ENCODE measurements around the gene KIF20A. TPM values are rescaled to one million over a fixed set of nuclear protein-coding genes. Genes with fewer than 3 reads are reported as not detected.

Gene KIF20A
- total RNA-seq, 1 experiment from 2014 or later = 67.1 TPM

DNA sequence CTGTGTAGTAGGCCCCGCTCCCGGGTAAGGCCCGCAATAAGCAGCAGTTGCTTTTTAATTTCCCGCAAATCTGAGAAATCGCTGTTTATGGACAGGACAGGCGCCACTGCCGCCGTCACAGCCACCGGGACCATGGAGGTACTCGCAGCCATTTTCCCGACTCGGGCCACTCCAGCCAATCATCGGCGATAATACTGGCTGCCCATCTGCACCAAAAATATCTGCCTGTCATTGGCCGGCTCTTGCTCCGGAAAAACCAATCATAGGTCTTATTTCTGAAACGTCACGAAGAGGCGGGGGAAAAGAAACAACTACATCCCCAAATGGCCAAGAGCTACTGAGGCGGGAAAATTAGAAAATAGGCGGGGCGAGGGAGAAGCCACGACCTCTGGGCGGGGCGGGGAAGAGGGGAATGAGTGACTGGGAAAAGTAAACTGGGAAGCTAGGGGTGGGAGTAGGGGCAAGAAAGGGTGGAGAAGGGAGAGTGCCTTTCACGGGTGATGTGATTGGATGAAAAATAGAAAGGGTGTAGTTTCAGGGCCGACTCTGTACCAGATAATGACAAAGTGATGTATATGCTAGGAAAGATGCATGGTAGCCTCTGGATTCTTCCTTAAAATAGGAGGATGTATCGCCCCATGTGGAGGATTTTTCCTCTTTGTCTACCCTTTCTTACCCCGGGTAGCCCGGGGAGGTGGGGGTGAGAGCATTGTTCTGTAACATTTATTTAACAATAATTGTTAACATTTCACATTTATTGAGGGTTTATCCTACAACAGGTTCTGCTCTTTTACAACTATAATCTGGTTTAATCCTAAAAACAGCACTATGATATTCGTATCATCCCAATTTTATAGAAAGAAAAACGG lies 34.5 kb downstream of the KIF20A start, which contains the start of gene CDC23:
Gene CDC23 (minus strand): TSS at position 163 of the 869 bp plus-strand sequence. CDS start 11 bp downstream, at position 152.
- Histone ChIP-seq H4K91ac (ENCODE audit: insufficient read length, low read depth, low read length) (no peak within 1 kb of the TSS), H3K27ac (ENCODE audit: insufficient read length, low read depth, low read length) (peak within 1 kb of the TSS; percentile 84), H3K9me3 (ENCODE audit: control insufficient read depth, low read depth, low read length) (no peaks in the 10 kb centered on the region), H2BK20ac (ENCODE audit: low read depth, low read length, poor library complexity, severe bottlenecking) (no peak within 1 kb of the TSS), H2BK5ac (ENCODE audit: insufficient read length, low read length) (peak within 1 kb of the TSS; percentile 31), H3K4me2 (ENCODE audit: insufficient read depth, insufficient read length, low read length) (peak within 1 kb of the TSS; percentile 63), H3K18ac (ENCODE audit: insufficient read length, low read depth, low read length) (peak within 1 kb of the TSS; percentile 93), H3K9ac (ENCODE audit: extremely low read depth, insufficient read length, low read length) (peak within 1 kb of the TSS; percentile 97), H2BK12ac (ENCODE audit: insufficient read length, low read depth, low read length) (no peak within 1 kb of the TSS), H3K79me2 (ENCODE audit: insufficient read depth, low read length) (peaks cover 8% of the 10 kb centered on the region), H4K8ac (replicated peaks; ENCODE audit: insufficient read length, low read depth, low read length) (no peak within 1 kb of the TSS), H2AFZ (ENCODE audit: low read length) (peak within 1 kb of the TSS; percentile 0), H2BK15ac (ENCODE audit: low read depth, low read length) (no peak within 1 kb of the TSS), H3K23ac (ENCODE audit: insufficient read length, low read depth, low read length) (no peak within 1 kb of the TSS), H3K23me2 (ENCODE audit: insufficient read length, low read depth, low read length, poor library complexity, severe bottlenecking) (peaks cover 3% of the 10 kb centered on the region), H4K20me1 (ENCODE audit: control insufficient read depth, insufficient read depth, insufficient read length) (no peaks in the 10 kb centered on the region), H4K5ac (ENCODE audit: insufficient read length, low read depth, low read length) (peak within 1 kb of the TSS; percentile 29), H3K56ac (ENCODE audit: insufficient read length, low read depth, low read length) (peak within 1 kb of the TSS; percentile 41), H2AK5ac (ENCODE audit: insufficient read length, low read length) (no peak within 1 kb of the TSS), H3K4me1 (ENCODE audit: insufficient read depth, low read length) (no peaks in the 10 kb centered on the region), H3K79me1 (ENCODE audit: insufficient read depth, low read depth, low read length, poor library complexity, severe bottlenecking) (no peaks in the 10 kb centered on the region), H3T11ph (ENCODE audit: low read length) (peak within 1 kb of the TSS; percentile 37), H3K27me3 (ENCODE audit: insufficient read depth, low read length) (no peaks in the 10 kb centered on the region), H3K4ac (ENCODE audit: low read depth, low read length) (no peak within 1 kb of the TSS; the same call in 1 of the 2 replicates), H2BK120ac (ENCODE audit: low read depth, low read length, poor library complexity, severe bottlenecking) (no peak within 1 kb of the TSS), H3K14ac (ENCODE audit: insufficient read depth, low read length) (peak within 1 kb of the TSS; percentile 87)
- H3K4me3 Mint-ChIP-seq = peak within 1 kb of the TSS; percentile 100
- peak; percentile 98 for DNase-seq
- H3K4me1 Mint-ChIP-seq = peaks cover 4 to 15% of the 10 kb centered on the region in 2 experiments; a peak in 2 of 4 replicates
- TF ChIP-seq, protein P1, sequence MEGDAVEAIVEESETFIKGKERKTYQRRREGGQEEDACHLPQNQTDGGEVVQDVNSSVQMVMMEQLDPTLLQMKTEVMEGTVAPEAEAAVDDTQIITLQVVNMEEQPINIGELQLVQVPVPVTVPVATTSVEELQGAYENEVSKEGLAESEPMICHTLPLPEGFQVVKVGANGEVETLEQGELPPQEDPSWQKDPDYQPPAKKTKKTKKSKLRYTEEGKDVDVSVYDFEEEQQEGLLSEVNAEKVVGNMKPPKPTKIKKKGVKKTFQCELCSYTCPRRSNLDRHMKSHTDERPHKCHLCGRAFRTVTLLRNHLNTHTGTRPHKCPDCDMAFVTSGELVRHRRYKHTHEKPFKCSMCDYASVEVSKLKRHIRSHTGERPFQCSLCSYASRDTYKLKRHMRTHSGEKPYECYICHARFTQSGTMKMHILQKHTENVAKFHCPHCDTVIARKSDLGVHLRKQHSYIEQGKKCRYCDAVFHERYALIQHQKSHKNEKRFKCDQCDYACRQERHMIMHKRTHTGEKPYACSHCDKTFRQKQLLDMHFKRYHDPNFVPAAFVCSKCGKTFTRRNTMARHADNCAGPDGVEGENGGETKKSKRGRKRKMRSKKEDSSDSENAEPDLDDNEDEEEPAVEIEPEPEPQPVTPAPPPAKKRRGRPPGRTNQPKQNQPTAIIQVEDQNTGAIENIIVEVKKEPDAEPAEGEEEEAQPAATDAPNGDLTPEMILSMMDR (conservative IDR thresholded peaks at IDR 0.05) = no peak
- no CpG with 5 or more reads among the region's 32 CpGs for WGBS (ENCODE audit: extremely low coverage, insufficient read length, low lambda C conversion rate)
- peaks cover 2% of the 10 kb centered on the region; the same call in 1 of the 2 replicates for H3K27me3 Mint-ChIP-seq (ENCODE audit: low read depth)
- peaks cover 2 to 17% (median 8%) of the 10 kb centered on the region in 3 experiments; a peak in 5 of 7 replicates for H3K36me3 Mint-ChIP-seq (ENCODE audit: insufficient read depth in 1 of 3, low read depth in 3 of 3)
- H3K9me3 Mint-ChIP-seq = peaks cover 2 to 6% of the 10 kb centered on the region in 2 experiments; a peak in 2 of 5 replicates
- H3K27ac Mint-ChIP-seq = peak within 1 kb of the TSS; percentile 98 to 99 (median 99)

Data from H9 (cell line).